MM.1S (cell line): Measurements from ENCODE around the gene GM2A.

Experiments used
- DNase-seq: peaks from one replicate; pipeline ENCODE4 v3.0.0-alpha.2; 2015
- H2AFZ ChIP-seq: fragments of 300-600 bp; sonication (generic); 2 replicates; pipeline ENCODE4 v1.6.0; 2016; ENCODE audit warnings: antibody characterized with exemption, low read length
- H3F3A ChIP-seq: fragments of 300-600 bp; sonication (generic); 2 replicates; pipeline ENCODE4 v1.6.1; 2016; ENCODE audit warnings: mild to moderate bottlenecking, antibody characterized with exemption, low read length, moderate library complexity, mixed read lengths; ENCODE audit not compliant: insufficient read depth
- H3K27ac ChIP-seq: fragments of 300-600 bp; sonication (generic); 2 replicates; pipeline ENCODE4 v1.5.1; 2016; ENCODE audit warnings: mild to moderate bottlenecking, low read length
- H3K27me3 ChIP-seq: fragments of 300-600 bp; sonication (generic); replicated peaks from 2 replicates; pipeline ENCODE4 v1.6.0; 2016; ENCODE audit warnings: low read length; ENCODE audit not compliant: insufficient read depth
- H3K36me3 ChIP-seq: fragments of 300-600 bp; sonication (generic); replicated peaks from 2 replicates; pipeline ENCODE4 v1.6.1; 2016; ENCODE audit warnings: mild to moderate bottlenecking, low read length, mixed read lengths; ENCODE audit not compliant: insufficient read depth
- H3K4me1 ChIP-seq: fragments of 300-600 bp; sonication (generic); 2 replicates; pipeline ENCODE4 v1.6.1; 2016; ENCODE audit warnings: low read length, mixed read lengths
- H3K4me2 ChIP-seq: fragments of 300-600 bp; sonication (generic); 2 replicates; pipeline ENCODE4 v1.6.0; 2016; ENCODE audit warnings: low read depth, low read length
- H3K4me3 ChIP-seq: fragments of 300-600 bp; sonication (generic); 2 replicates; pipeline ENCODE4 v1.5.1; 2016; ENCODE audit warnings: low read length, mixed read lengths
- H3K79me2 ChIP-seq: fragments of 300-600 bp; sonication (generic); 2 replicates; pipeline ENCODE4 v1.6.1; 2016; ENCODE audit warnings: mixed run types, low read length, mixed read lengths
- H3K9ac ChIP-seq: fragments of 300-600 bp; sonication (generic); 2 replicates; pipeline ENCODE4 v1.6.1; 2016; ENCODE audit warnings: low read length, mixed read lengths
- H3K9me2 ChIP-seq: fragments of 300-600 bp; sonication (generic); replicated peaks from 2 replicates; pipeline ENCODE4 v1.6.1; 2016; ENCODE audit warnings: mild to moderate bottlenecking, low read length, mixed read lengths; ENCODE audit not compliant: insufficient read depth
- H3K9me3 ChIP-seq: fragments of 300-600 bp; sonication (generic); replicated peaks from 2 replicates; pipeline ENCODE4 v1.6.1; 2016; ENCODE audit warnings: mild to moderate bottlenecking, low read length, mixed read lengths; ENCODE audit not compliant: insufficient read depth
- H4K20me1 ChIP-seq: fragments of 300-600 bp; sonication (generic); 2 replicates; pipeline ENCODE4 v1.6.1; 2016; ENCODE audit warnings: mild to moderate bottlenecking, low read length, moderate library complexity, mixed read lengths; ENCODE audit not compliant: insufficient read depth
- EZH2 ChIP-seq: fragments of 300-600 bp; sonication (generic); optimal IDR thresholded peaks from 2 replicates; pipeline ENCODE3; 2017; ENCODE audit warnings: low read depth, mild to moderate bottlenecking, antibody characterized with exemption, low read length, mixed read lengths
- EZH2phosphoT487 ChIP-seq: fragments of 300-600 bp; sonication (generic); IDR thresholded peaks from 2 replicates; pipeline ENCODE4 v1.6.1; 2018; ENCODE audit warnings: antibody characterized with exemption, low read length
- TF ChIP-seq, protein P1 (sequence below): fragments of 300-600 bp; sonication (generic); IDR thresholded peaks from 2 replicates; pipeline ENCODE4 v1.5.1; 2016; ENCODE audit warnings: antibody characterized with exemption, low read length, mixed read lengths

GM2A gene

DNA sequence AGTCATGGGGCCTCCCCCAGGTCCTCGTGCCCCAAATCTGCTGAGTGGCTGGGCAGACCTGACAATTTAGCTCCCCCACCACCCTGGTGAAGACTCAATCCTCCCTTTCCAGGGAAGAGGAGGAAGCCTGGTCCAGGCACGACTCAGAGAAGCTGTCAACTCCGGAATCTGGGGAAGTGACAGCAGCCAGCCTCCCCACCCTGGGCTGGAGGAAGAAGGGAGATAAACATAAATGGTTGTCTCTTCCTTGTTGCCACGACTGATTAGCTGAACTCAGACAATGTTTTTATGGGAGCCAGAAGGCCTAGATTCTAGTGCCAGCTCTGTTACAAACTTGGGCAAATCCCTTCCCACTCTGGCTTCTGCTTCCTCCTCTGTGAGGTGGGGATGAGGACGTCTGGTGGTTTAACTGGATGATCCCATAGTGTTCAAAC lies 44.5 kb upstream of the GM2A start:
- DNase-seq = no peak
- no peaks in the 10 kb centered on the region for H3K9me3 ChIP-seq
- peaks cover 58% of the 10 kb centered on the region for H3K79me2 ChIP-seq
- no peak overlapping the region for H3K27ac ChIP-seq
- H3K9ac ChIP-seq = no peak overlapping the region
- H4K20me1 ChIP-seq = no peaks in the 10 kb centered on the region
- no peak overlapping the region for H3K4me2 ChIP-seq
- no peaks in the 10 kb centered on the region for H3K36me3 ChIP-seq
- no peak overlapping the region for H2AFZ ChIP-seq
- H3K9me2 ChIP-seq = no peaks in the 10 kb centered on the region
- TF ChIP-seq EZH2 = no peak
- TF ChIP-seq EZH2phosphoT487 = no peak
- H3F3A ChIP-seq = peaks cover 7% of the 10 kb centered on the region; the same call in 1 of the 2 replicates
- no peak overlapping the region for H3K4me3 ChIP-seq
- peaks cover 22% of the 10 kb centered on the region for H3K4me1 ChIP-seq
- H3K27me3 ChIP-seq = no peaks in the 10 kb centered on the region

DNA sequence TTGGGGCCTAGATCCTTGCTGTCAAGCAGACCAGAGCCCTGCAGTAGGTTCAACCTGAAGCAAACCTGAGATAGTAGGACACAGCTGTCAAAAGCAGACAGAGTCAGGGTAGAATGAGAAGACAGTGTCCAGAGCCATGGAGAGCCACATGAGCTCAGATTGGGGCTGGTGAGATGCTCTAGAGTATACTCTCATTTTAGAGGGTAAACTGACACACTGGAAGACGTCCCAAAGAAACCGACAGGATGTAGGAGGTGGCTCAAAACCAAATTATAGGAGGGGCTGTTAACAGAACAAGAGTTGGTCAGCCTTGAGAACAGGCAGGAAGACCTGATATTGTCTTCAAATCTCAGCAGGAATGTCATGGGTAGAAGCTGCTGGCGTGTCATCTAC lies 40.6 kb upstream of the GM2A start:
- no peak for DNase-seq
- Histone ChIP-seq H3K9me3 (no peaks in the 10 kb centered on the region), H3K9me2 (no peaks in the 10 kb centered on the region), H3K79me2 (peaks cover 87% of the 10 kb centered on the region), H3K27me3 (no peaks in the 10 kb centered on the region), H2AFZ (no peak overlapping the region), H4K20me1 (no peaks in the 10 kb centered on the region), H3K4me2 (peak overlapping the region; percentile 6; the same call in 1 of the 2 replicates), H3F3A (peaks cover 30% of the 10 kb centered on the region), H3K4me3 (no peak overlapping the region), H3K36me3 (peaks cover 7% of the 10 kb centered on the region; the same call in 1 of the 2 replicates), H3K4me1 (peaks cover 50% of the 10 kb centered on the region), H3K9ac (peak overlapping the region; percentile 39; the same call in 1 of the 2 replicates), H3K27ac (peak overlapping the region; percentile 88)
- TF ChIP-seq, protein P1, sequence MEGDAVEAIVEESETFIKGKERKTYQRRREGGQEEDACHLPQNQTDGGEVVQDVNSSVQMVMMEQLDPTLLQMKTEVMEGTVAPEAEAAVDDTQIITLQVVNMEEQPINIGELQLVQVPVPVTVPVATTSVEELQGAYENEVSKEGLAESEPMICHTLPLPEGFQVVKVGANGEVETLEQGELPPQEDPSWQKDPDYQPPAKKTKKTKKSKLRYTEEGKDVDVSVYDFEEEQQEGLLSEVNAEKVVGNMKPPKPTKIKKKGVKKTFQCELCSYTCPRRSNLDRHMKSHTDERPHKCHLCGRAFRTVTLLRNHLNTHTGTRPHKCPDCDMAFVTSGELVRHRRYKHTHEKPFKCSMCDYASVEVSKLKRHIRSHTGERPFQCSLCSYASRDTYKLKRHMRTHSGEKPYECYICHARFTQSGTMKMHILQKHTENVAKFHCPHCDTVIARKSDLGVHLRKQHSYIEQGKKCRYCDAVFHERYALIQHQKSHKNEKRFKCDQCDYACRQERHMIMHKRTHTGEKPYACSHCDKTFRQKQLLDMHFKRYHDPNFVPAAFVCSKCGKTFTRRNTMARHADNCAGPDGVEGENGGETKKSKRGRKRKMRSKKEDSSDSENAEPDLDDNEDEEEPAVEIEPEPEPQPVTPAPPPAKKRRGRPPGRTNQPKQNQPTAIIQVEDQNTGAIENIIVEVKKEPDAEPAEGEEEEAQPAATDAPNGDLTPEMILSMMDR = no peak
- TF ChIP-seq EZH2 (no peak), EZH2phosphoT487 (no peak)

DNA sequence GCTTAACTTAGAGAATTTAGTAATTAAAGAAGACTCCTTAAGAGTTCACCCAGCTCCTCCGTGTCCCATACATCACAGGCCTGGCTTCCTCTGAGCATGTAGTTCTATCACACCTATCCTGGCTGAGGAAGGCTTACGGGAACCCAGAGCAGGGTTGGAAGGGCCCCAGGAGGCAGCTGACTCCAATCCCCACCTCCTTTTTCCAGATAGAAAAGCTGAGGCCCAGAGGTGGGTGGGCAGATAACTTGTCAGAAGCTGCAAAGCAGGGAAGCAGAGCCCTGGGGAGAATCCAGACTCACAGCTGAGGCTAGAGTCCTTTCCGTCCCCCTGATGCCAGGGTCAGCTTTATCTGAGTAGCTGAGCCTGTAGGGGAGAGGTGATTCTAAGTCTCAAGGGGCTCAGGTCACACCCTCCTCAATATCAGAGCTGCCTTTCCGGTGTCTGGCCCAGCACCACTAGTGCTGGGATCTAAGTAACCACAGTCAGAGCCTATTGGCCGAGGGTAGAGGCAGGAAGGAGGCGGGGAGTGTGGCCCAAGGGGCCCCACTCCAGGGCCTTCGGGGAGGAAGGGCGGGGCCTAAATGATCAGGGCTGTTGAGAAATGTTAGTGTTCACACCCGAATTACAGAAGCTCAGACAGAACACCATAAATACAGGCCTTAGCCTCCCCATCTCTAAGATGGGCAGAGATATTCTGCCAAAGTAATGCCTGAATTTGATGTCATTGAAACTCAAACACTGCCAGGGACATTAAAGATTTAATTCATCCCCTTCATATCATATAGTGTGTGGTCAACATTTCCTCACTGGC lies 39.0 kb upstream of the GM2A start:
- H3K4me3 ChIP-seq = peak overlapping the region; percentile 16

More for the DNA sequence above, 39.0 kb upstream of the GM2A start:
- H3K4me1 ChIP-seq = peaks cover 56% of the 10 kb centered on the region
- peak overlapping the region; percentile 76 for H3K4me2 ChIP-seq
- H3K79me2 ChIP-seq = peaks cover 87% of the 10 kb centered on the region
- TF ChIP-seq, protein P1 = no peak
- no peak for TF ChIP-seq EZH2phosphoT487
- TF ChIP-seq EZH2 = no peak
- DNase-seq = peak; percentile 94
- no peaks in the 10 kb centered on the region for H4K20me1 ChIP-seq
- H3K9me3 ChIP-seq = no peaks in the 10 kb centered on the region
- H3K9ac ChIP-seq = peak overlapping the region; percentile 40; the same call in 1 of the 2 replicates
- peaks cover 30% of the 10 kb centered on the region for H3F3A ChIP-seq
- H3K9me2 ChIP-seq = no peaks in the 10 kb centered on the region
- no peaks in the 10 kb centered on the region for H3K27me3 ChIP-seq
- peaks cover 7% of the 10 kb centered on the region; the same call in 1 of the 2 replicates for H3K36me3 ChIP-seq
- peak overlapping the region; percentile 82 for H3K27ac ChIP-seq
- H2AFZ ChIP-seq = no peak overlapping the region
